GM21717 (cell line): Measurements from ENCODE around the gene TIPARP.
"Not testable (repeated sequence)": the region's sequence is repeated elsewhere in the genome, so short reads cannot be mapped to it uniquely, and the experiment has no call there.

ENCODE experiments used
- ATAC-seq: cut with Tn5 transposase; IDR thresholded peaks from one replicate; pipeline ENCODE4 v1.9.1; 2021; ENCODE audit warnings: mild to moderate bottlenecking, moderate library complexity; ENCODE audit not compliant: unreplicated experiment

TIPARP gene

GRCh38 chr3:156646958-156647357 lies 27.4 kb upstream of the TIPARP start:
- ATAC-seq = no peak

GRCh38 chr3:156648086-156648485 lies 26.3 kb upstream of the TIPARP start:
- no peak for ATAC-seq

GRCh38 chr3:156649681-156650080 lies 24.7 kb upstream of the TIPARP start:
- no peak for ATAC-seq

GRCh38 chr3:156652661-156653060 lies 21.7 kb upstream of the TIPARP start:
- not testable (repeated sequence) for ATAC-seq

- ATAC-seq = no peak
Observed at GRCh38 chr3:156654834-156655233, 19.6 kb upstream of the TIPARP start.

GRCh38 chr3:156655819-156656550 lies 18.4 kb upstream of the TIPARP start:
- peak; percentile 59 for ATAC-seq

- ATAC-seq = no peak
Observed at GRCh38 chr3:156657440-156657839, 16.9 kb upstream of the TIPARP start.

GRCh38 chr3:156657862-156658731 lies 16.3 kb upstream of the TIPARP start:
- no peak for ATAC-seq

GRCh38 chr3:156658732-156659090 lies 15.7 kb upstream of the TIPARP start:
- ATAC-seq = no peak

- ATAC-seq = no peak
Observed at GRCh38 chr3:156659260-156659659, 15.1 kb upstream of the TIPARP start.

- peak; percentile 33 for ATAC-seq
Observed at GRCh38 chr3:156661155-156661554, 13.2 kb upstream of the TIPARP start.

- ATAC-seq = no peak
Observed at GRCh38 chr3:156664011-156664830, 10.2 kb upstream of the TIPARP start.

GRCh38 chr3:156664831-156665178 lies 9.6 kb upstream of the TIPARP start:
- peak; percentile 66 for ATAC-seq

- ATAC-seq = no peak
Observed at GRCh38 chr3:156665291-156665690, 9.1 kb upstream of the TIPARP start.

GRCh38 chr3:156666073-156666472 lies 8.3 kb upstream of the TIPARP start:
- ATAC-seq = no peak

GRCh38 chr3:156668073-156668763 lies 6.2 kb upstream of the TIPARP start:
- no peak for ATAC-seq

- ATAC-seq = no peak
Observed at GRCh38 chr3:156670077-156670476, 4.3 kb upstream of the TIPARP start.

GRCh38 chr3:156670652-156671051 lies 3.7 kb upstream of the TIPARP start:
- ATAC-seq = no peak

GRCh38 chr3:156673732-156674045 lies 701 bp upstream of the TIPARP start:
- no peak for ATAC-seq

- no peak for ATAC-seq
Observed at GRCh38 chr3:156674911-156675829, 780 bp downstream of the TIPARP start.
